HG03135 (cell line): ENCODE measurements around the gene HEPHL1.
A peak's percentile ranks its signal among the peaks of the same experiment; 100 is the strongest.
"Not testable (repeated sequence)": the region's sequence is repeated elsewhere in the genome, so short reads cannot be mapped to it uniquely, and the experiment has no call there.

Experiments used
- ATAC-seq: cut with Tn5 transposase; IDR thresholded peaks from one replicate; pipeline ENCODE4 v1.9.1; 2021; ENCODE audit warnings: mild to moderate bottlenecking, moderate library complexity; ENCODE audit not compliant: unreplicated experiment

Gene HEPHL1

GRCh38 chr11:94077552-94078293 lies 56.6 kb downstream of the HEPHL1 start:
- no peak for ATAC-seq

GRCh38 chr11:94084164-94084563 lies 63.0 kb downstream of the HEPHL1 start:
- ATAC-seq = no peak

- no peak for ATAC-seq
These were observed 67.8 kb downstream of the HEPHL1 start for GRCh38 chr11:94088906-94089305.

- ATAC-seq = no peak
These were observed 68.2 kb downstream of the HEPHL1 start for GRCh38 chr11:94089341-94089740.

- no peak for ATAC-seq
These were observed 69.2 kb downstream of the HEPHL1 start for GRCh38 chr11:94090401-94090800.

GRCh38 chr11:94091091-94091490 lies 69.9 kb downstream of the HEPHL1 start:
- no peak for ATAC-seq

GRCh38 chr11:94100253-94100652 lies 79.1 kb downstream of the HEPHL1 start:
- no peak for ATAC-seq

GRCh38 chr11:94103471-94103870 lies 82.3 kb downstream of the HEPHL1 start:
- no peak for ATAC-seq

GRCh38 chr11:94104734-94105133 lies 83.6 kb downstream of the HEPHL1 start:
- no peak for ATAC-seq

- no peak for ATAC-seq
These were observed 85.6 kb downstream of the HEPHL1 start for GRCh38 chr11:94106716-94107115.

GRCh38 chr11:94107363-94107762 lies 86.2 kb downstream of the HEPHL1 start:
- ATAC-seq = no peak

GRCh38 chr11:94111241-94111640 lies 90.1 kb downstream of the HEPHL1 start:
- ATAC-seq = no peak

- ATAC-seq = no peak
These were observed 90.5 kb downstream of the HEPHL1 start for GRCh38 chr11:94111660-94112059.

GRCh38 chr11:94112206-94112953 lies 91.2 kb downstream of the HEPHL1 start:
- no peak for ATAC-seq

GRCh38 chr11:94117197-94117574 lies 96.0 kb downstream of the HEPHL1 start:
- ATAC-seq = no peak

- ATAC-seq = no peak
These were observed 96.7 kb downstream of the HEPHL1 start for GRCh38 chr11:94117871-94118270.

- ATAC-seq = not testable (repeated sequence)
These were observed 98.5 kb downstream of the HEPHL1 start for GRCh38 chr11:94119676-94120075.

GRCh38 chr11:94120516-94120915 lies 99.4 kb downstream of the HEPHL1 start:
- ATAC-seq = not testable (repeated sequence)

GRCh38 chr11:94120946-94121345 lies 99.8 kb downstream of the HEPHL1 start:
- ATAC-seq = no peak

- no peak for ATAC-seq
These were observed 104.4 kb downstream of the HEPHL1 start for GRCh38 chr11:94125407-94126115.

- ATAC-seq = no peak
These were observed 106.5 kb downstream of the HEPHL1 start for GRCh38 chr11:94127638-94128037.

- ATAC-seq = peak; percentile 18
These were observed 107.2 kb downstream of the HEPHL1 start for GRCh38 chr11:94128291-94128745.
